ENCODE data around the gene MYRF.

- TF ChIP-seq CTCF (IDR thresholded peaks at IDR 0.05): no peak
- TF ChIP-seq ZFX (IDR thresholded peaks at IDR 0.05; ENCODE audit: borderline replicate concordance): no peak
These were observed 20.3 kb upstream of the MYRF start for GRCh38 chr11:61731952-61732675.

Data from 22Rv1 (cell line).